ENCODE results near the gene RNF17.

The RNF17 gene

DNA sequence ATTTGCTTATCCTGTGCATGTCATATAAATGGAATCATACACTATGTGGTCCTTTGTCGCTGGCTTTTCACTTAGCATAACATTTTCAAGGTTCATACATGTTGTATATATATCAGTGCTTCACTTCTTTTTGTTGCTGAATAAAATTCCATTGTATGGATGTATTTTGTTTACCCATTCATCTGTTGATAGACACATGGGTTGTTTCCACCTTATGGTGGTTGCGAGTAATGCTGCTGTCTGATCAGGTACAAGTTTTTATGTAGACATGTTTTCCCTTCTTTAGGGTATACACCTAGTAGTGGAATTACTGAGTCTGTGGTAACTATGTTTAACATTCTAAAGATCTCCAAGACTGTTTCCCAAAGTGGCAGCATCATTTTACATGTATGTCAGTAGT, 102.5 kb downstream of the RNF17 start:
- Histone ChIP-seq H3K79me2 (ENCODE audit: insufficient read depth, low read length) (no peaks in the 10 kb centered on the region), H2AFZ (ENCODE audit: low read depth, low read length) (no peak overlapping the region), H4K20me1 (ENCODE audit: insufficient read depth, low read length) (no peaks in the 10 kb centered on the region), H3K9ac (ENCODE audit: low read depth, low read length) (no peak overlapping the region), H3K36me3 (ENCODE audit: insufficient read depth, low read length) (no peaks in the 10 kb centered on the region), H3K27ac (ENCODE audit: low read length) (no peak overlapping the region), H3K9me3 (ENCODE audit: insufficient read depth, low read length, severe bottlenecking) (no peaks in the 10 kb centered on the region), H3K27me3 (ENCODE audit: insufficient read depth, low read length, poor library complexity) (peaks cover 35% of the 10 kb centered on the region), H3K4me1 (ENCODE audit: insufficient read depth, low read length) (no peaks in the 10 kb centered on the region), H3K4me3 (ENCODE audit: low read depth in 1 of 2, low read length in 2 of 2) (no peak overlapping the region), H3K4me2 (ENCODE audit: insufficient read depth, low read length) (no peak overlapping the region)
- no peak for DNase-seq
- TF ChIP-seq, protein P1, sequence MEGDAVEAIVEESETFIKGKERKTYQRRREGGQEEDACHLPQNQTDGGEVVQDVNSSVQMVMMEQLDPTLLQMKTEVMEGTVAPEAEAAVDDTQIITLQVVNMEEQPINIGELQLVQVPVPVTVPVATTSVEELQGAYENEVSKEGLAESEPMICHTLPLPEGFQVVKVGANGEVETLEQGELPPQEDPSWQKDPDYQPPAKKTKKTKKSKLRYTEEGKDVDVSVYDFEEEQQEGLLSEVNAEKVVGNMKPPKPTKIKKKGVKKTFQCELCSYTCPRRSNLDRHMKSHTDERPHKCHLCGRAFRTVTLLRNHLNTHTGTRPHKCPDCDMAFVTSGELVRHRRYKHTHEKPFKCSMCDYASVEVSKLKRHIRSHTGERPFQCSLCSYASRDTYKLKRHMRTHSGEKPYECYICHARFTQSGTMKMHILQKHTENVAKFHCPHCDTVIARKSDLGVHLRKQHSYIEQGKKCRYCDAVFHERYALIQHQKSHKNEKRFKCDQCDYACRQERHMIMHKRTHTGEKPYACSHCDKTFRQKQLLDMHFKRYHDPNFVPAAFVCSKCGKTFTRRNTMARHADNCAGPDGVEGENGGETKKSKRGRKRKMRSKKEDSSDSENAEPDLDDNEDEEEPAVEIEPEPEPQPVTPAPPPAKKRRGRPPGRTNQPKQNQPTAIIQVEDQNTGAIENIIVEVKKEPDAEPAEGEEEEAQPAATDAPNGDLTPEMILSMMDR (IDR thresholded peaks at IDR 0.05; ENCODE audit: borderline replicate concordance, extremely low read depth, low read length, poor library complexity, severe bottlenecking): no peak
- TF ChIP-seq EZH2 (IDR thresholded peaks at IDR 0.05; ENCODE audit: borderline replicate concordance, low read depth, low read length, severe bottlenecking): no peak
- no peak for ATAC-seq (ENCODE audit: insufficient read depth, low read depth)

GRCh38 chr13:24868874-24869273, 104.9 kb downstream of the RNF17 start:
- Histone ChIP-seq H3K9me3 (ENCODE audit: insufficient read depth, low read length, severe bottlenecking) (no peaks in the 10 kb centered on the region), H3K27me3 (ENCODE audit: insufficient read depth, low read length, poor library complexity) (peaks cover 22% of the 10 kb centered on the region), H3K79me2 (ENCODE audit: insufficient read depth, low read length) (no peaks in the 10 kb centered on the region), H2AFZ (ENCODE audit: low read depth, low read length) (no peak overlapping the region), H4K20me1 (ENCODE audit: insufficient read depth, low read length) (no peaks in the 10 kb centered on the region), H3K36me3 (ENCODE audit: insufficient read depth, low read length) (no peaks in the 10 kb centered on the region), H3K27ac (ENCODE audit: low read length) (no peak overlapping the region), H3K9ac (ENCODE audit: low read depth, low read length) (no peak overlapping the region), H3K4me1 (ENCODE audit: insufficient read depth, low read length) (no peaks in the 10 kb centered on the region), H3K4me2 (ENCODE audit: insufficient read depth, low read length) (no peak overlapping the region), H3K4me3 (ENCODE audit: low read depth in 1 of 2, low read length in 2 of 2) (no peak overlapping the region)
- DNase-seq (no peak), ATAC-seq (ENCODE audit: insufficient read depth, low read depth) (no peak)
- no peak for TF ChIP-seq EZH2 (IDR thresholded peaks at IDR 0.05; ENCODE audit: borderline replicate concordance, low read depth, low read length, severe bottlenecking)
- TF ChIP-seq, protein P1 (IDR thresholded peaks at IDR 0.05; ENCODE audit: borderline replicate concordance, extremely low read depth, low read length, poor library complexity, severe bottlenecking): no peak

DNA sequence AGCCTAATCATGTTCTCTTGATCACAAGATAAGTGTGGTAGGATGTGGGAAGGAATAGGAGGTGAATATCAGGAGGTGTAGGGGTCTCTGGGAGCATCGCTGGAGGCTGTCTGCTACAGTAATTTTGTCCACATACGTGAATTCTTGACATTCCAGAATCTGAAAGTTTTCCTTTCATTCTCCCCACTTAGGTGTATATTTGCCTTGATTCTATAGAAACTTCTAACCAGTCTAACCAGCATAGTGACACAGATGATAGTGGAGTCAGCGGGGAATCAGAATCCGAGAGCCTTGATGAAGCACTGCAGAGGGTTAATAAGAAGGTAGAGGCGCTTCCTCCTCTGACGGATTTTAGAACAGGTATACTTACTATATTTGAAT, 106.4 kb downstream of the RNF17 start:
- H3K4me1 ChIP-seq (ENCODE audit: insufficient read depth, low read length): no peaks in the 10 kb centered on the region
- no peak overlapping the region for H3K9ac ChIP-seq (ENCODE audit: low read depth, low read length)
- H3K27me3 ChIP-seq (ENCODE audit: insufficient read depth, low read length, poor library complexity): peaks cover 10% of the 10 kb centered on the region
- H3K4me2 ChIP-seq (ENCODE audit: insufficient read depth, low read length): no peak overlapping the region
- no peak overlapping the region for H3K27ac ChIP-seq (ENCODE audit: low read length)
- no peaks in the 10 kb centered on the region for H3K9me3 ChIP-seq (ENCODE audit: insufficient read depth, low read length, severe bottlenecking)
- ATAC-seq (ENCODE audit: insufficient read depth, low read depth) (no peak), DNase-seq (no peak)
- TF ChIP-seq, protein P1 (IDR thresholded peaks at IDR 0.05; ENCODE audit: borderline replicate concordance, extremely low read depth, low read length, poor library complexity, severe bottlenecking): no peak
- no peak for TF ChIP-seq EZH2 (IDR thresholded peaks at IDR 0.05; ENCODE audit: borderline replicate concordance, low read depth, low read length, severe bottlenecking)
- no peak overlapping the region for H2AFZ ChIP-seq (ENCODE audit: low read depth, low read length)
- no peaks in the 10 kb centered on the region for H3K36me3 ChIP-seq (ENCODE audit: insufficient read depth, low read length)
- no peaks in the 10 kb centered on the region for H3K79me2 ChIP-seq (ENCODE audit: insufficient read depth, low read length)
- H4K20me1 ChIP-seq (ENCODE audit: insufficient read depth, low read length): no peaks in the 10 kb centered on the region
- H3K4me3 ChIP-seq (ENCODE audit: low read depth in 1 of 2, low read length in 2 of 2): no peak overlapping the region

DNA sequence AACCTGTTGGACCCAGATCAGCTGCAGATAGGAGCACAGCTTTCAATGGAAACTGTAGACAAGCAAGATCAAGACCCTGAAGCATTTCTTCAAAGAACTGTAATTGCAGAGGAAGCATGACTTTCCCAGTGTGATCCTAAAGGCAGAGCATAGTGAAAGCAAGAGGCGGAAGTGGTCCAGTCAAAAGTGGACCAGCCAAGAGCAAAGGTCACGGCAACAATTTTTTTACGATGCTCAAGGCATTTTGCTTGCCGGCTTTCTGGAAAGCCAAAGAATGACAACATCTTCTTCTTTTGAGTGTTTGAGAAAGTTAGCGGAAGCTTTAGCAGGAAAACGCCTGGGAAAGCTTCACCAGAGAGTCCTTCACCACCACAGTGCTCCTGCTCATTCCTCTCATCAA, 111.6 kb downstream of the RNF17 start:
- ATAC-seq (ENCODE audit: insufficient read depth, low read depth): no peak
- no peak overlapping the region for H3K9ac ChIP-seq (ENCODE audit: low read depth, low read length)

More for the DNA sequence above, 111.6 kb downstream of the RNF17 start:
- Histone ChIP-seq H4K20me1 (ENCODE audit: insufficient read depth, low read length) (no peaks in the 10 kb centered on the region), H3K4me2 (ENCODE audit: insufficient read depth, low read length) (no peak overlapping the region), H3K27me3 (ENCODE audit: insufficient read depth, low read length, poor library complexity) (no peaks in the 10 kb centered on the region), H3K4me1 (ENCODE audit: insufficient read depth, low read length) (no peaks in the 10 kb centered on the region), H3K9me3 (ENCODE audit: insufficient read depth, low read length, severe bottlenecking) (no peaks in the 10 kb centered on the region), H3K4me3 (ENCODE audit: low read depth in 1 of 2, low read length in 2 of 2) (no peak overlapping the region), H3K27ac (ENCODE audit: low read length) (no peak overlapping the region), H3K36me3 (ENCODE audit: insufficient read depth, low read length) (no peaks in the 10 kb centered on the region), H2AFZ (ENCODE audit: low read depth, low read length) (no peak overlapping the region), H3K79me2 (ENCODE audit: insufficient read depth, low read length) (no peaks in the 10 kb centered on the region)
- DNase-seq: no peak
- no peak for TF ChIP-seq EZH2 (IDR thresholded peaks at IDR 0.05; ENCODE audit: borderline replicate concordance, low read depth, low read length, severe bottlenecking)
- TF ChIP-seq, protein P1 (IDR thresholded peaks at IDR 0.05; ENCODE audit: borderline replicate concordance, extremely low read depth, low read length, poor library complexity, severe bottlenecking): no peak

Data from DND-41 (cell line).